ENCODE measurements around the gene CRISP1.

CRISP1 gene

GRCh38 chr6:49847014-49847413 lies 19.3 kb downstream of the CRISP1 start:
- H3K9me3 ChIP-seq (ENCODE audit: control insufficient read depth, insufficient read depth, low read length): no peaks in the 10 kb centered on the region
- H4K20me1 ChIP-seq (ENCODE audit: control insufficient read depth, insufficient read depth, low read depth, low read length): no peaks in the 10 kb centered on the region
- no peak overlapping the region for H3K4me3 ChIP-seq (ENCODE audit: low read length)
- no peaks in the 10 kb centered on the region for H3K79me2 ChIP-seq (ENCODE audit: control insufficient read depth, low read length)
- no peaks in the 10 kb centered on the region for H3K9me2 ChIP-seq (replicated peaks; ENCODE audit: control insufficient read depth, low read length)
- TF ChIP-seq EZH2phosphoT487 (IDR thresholded peaks at IDR 0.05; ENCODE audit: borderline replicate concordance, low read length) (no peak), CTCF (IDR thresholded peaks at IDR 0.05; ENCODE audit: low read depth, low read length, poor library complexity, severe bottlenecking) (no peak)
- no peaks in the 10 kb centered on the region for H3F3A ChIP-seq (ENCODE audit: control insufficient read depth, insufficient read depth)
- H3K4me1 ChIP-seq (ENCODE audit: control insufficient read depth, low read length): no peaks in the 10 kb centered on the region
- H3K36me3 ChIP-seq (ENCODE audit: control insufficient read depth, low read length): no peaks in the 10 kb centered on the region
- H3K4me2 ChIP-seq (ENCODE audit: low read length): no peak overlapping the region
- 0 out of 2 replicates have a peak, but pooled peaks cover 2% of the 10 kb centered on the region for H3K27me3 ChIP-seq (ENCODE audit: control insufficient read depth, low read length)
- H3K27ac ChIP-seq (ENCODE audit: low read depth, low read length): no peak overlapping the region

- H3K9me3 ChIP-seq (ENCODE audit: control insufficient read depth, insufficient read depth, low read length): no peaks in the 10 kb centered on the region
- H4K20me1 ChIP-seq (ENCODE audit: control insufficient read depth, insufficient read depth, low read depth, low read length): no peaks in the 10 kb centered on the region
- no peaks in the 10 kb centered on the region for H3K36me3 ChIP-seq (ENCODE audit: control insufficient read depth, low read length)
- no peaks in the 10 kb centered on the region for H3K79me2 ChIP-seq (ENCODE audit: control insufficient read depth, low read length)
- no peak for TF ChIP-seq EZH2phosphoT487 (IDR thresholded peaks at IDR 0.05; ENCODE audit: borderline replicate concordance, low read length)
- TF ChIP-seq CTCF (IDR thresholded peaks at IDR 0.05; ENCODE audit: low read depth, low read length, poor library complexity, severe bottlenecking): no peak
- no peaks in the 10 kb centered on the region for H3K4me1 ChIP-seq (ENCODE audit: control insufficient read depth, low read length)
- H3K27me3 ChIP-seq (ENCODE audit: control insufficient read depth, low read length): 0 out of 2 replicates have a peak, but pooled peaks cover 2% of the 10 kb centered on the region
- H3K4me2 ChIP-seq (ENCODE audit: low read length): no peak overlapping the region
- no peaks in the 10 kb centered on the region for H3F3A ChIP-seq (ENCODE audit: control insufficient read depth, insufficient read depth)
- H3K4me3 ChIP-seq (ENCODE audit: low read length): no peak overlapping the region
- H3K27ac ChIP-seq (ENCODE audit: low read depth, low read length): no peak overlapping the region
- no peaks in the 10 kb centered on the region for H3K9me2 ChIP-seq (replicated peaks; ENCODE audit: control insufficient read depth, low read length)
These were observed 24.9 kb downstream of the CRISP1 start for GRCh38 chr6:49841424-49841823.

GRCh38 chr6:49839957-49840356 lies 26.4 kb downstream of the CRISP1 start:
- Histone ChIP-seq H3K27ac (ENCODE audit: low read depth, low read length) (no peak overlapping the region), H3F3A (ENCODE audit: control insufficient read depth, insufficient read depth) (no peaks in the 10 kb centered on the region), H3K4me1 (ENCODE audit: control insufficient read depth, low read length) (no peaks in the 10 kb centered on the region), H3K27me3 (ENCODE audit: control insufficient read depth, low read length) (no peaks in the 10 kb centered on the region), H3K4me2 (ENCODE audit: low read length) (no peak overlapping the region), H3K9me2 (replicated peaks; ENCODE audit: control insufficient read depth, low read length) (no peaks in the 10 kb centered on the region), H4K20me1 (ENCODE audit: control insufficient read depth, insufficient read depth, low read depth, low read length) (no peaks in the 10 kb centered on the region), H3K36me3 (ENCODE audit: control insufficient read depth, low read length) (no peaks in the 10 kb centered on the region), H3K79me2 (ENCODE audit: control insufficient read depth, low read length) (no peaks in the 10 kb centered on the region), H3K9me3 (ENCODE audit: control insufficient read depth, insufficient read depth, low read length) (no peaks in the 10 kb centered on the region), H3K4me3 (ENCODE audit: low read length) (no peak overlapping the region)
- no peak for TF ChIP-seq EZH2phosphoT487 (IDR thresholded peaks at IDR 0.05; ENCODE audit: borderline replicate concordance, low read length)
- TF ChIP-seq CTCF (IDR thresholded peaks at IDR 0.05; ENCODE audit: low read depth, low read length, poor library complexity, severe bottlenecking): no peak

- no peaks in the 10 kb centered on the region for H3K9me2 ChIP-seq (replicated peaks; ENCODE audit: control insufficient read depth, low read length)
- H4K20me1 ChIP-seq (ENCODE audit: control insufficient read depth, insufficient read depth, low read depth, low read length): no peaks in the 10 kb centered on the region
- H3K4me2 ChIP-seq (ENCODE audit: low read length): no peak overlapping the region
- H3F3A ChIP-seq (ENCODE audit: control insufficient read depth, insufficient read depth): no peaks in the 10 kb centered on the region
- H3K4me3 ChIP-seq (ENCODE audit: low read length): no peak overlapping the region
- no peaks in the 10 kb centered on the region for H3K79me2 ChIP-seq (ENCODE audit: control insufficient read depth, low read length)
- H3K27ac ChIP-seq (ENCODE audit: low read depth, low read length): no peak overlapping the region
- H3K27me3 ChIP-seq (ENCODE audit: control insufficient read depth, low read length): no peaks in the 10 kb centered on the region
- TF ChIP-seq CTCF (IDR thresholded peaks at IDR 0.05; ENCODE audit: low read depth, low read length, poor library complexity, severe bottlenecking) (no peak), EZH2phosphoT487 (IDR thresholded peaks at IDR 0.05; ENCODE audit: borderline replicate concordance, low read length) (no peak)
- H3K9me3 ChIP-seq (ENCODE audit: control insufficient read depth, insufficient read depth, low read length): no peaks in the 10 kb centered on the region
- H3K4me1 ChIP-seq (ENCODE audit: control insufficient read depth, low read length): no peaks in the 10 kb centered on the region
- no peaks in the 10 kb centered on the region for H3K36me3 ChIP-seq (ENCODE audit: control insufficient read depth, low read length)
These were observed 27.2 kb downstream of the CRISP1 start for GRCh38 chr6:49839162-49839561.
